Nephron progenitor cell (in vitro differentiated cells): ENCODE data around the gene RAE1.

Experiments used
- DNase-seq: peaks from one replicate; pipeline ENCODE4 v3.0.0; 2021
- H3K27ac Mint-ChIP-seq: 2 replicates; pipeline ENCODE4 v1.8.0; 2021; ENCODE audit warnings: mild to moderate bottlenecking, moderate library complexity, mixed read lengths
- H3K27me3 Mint-ChIP-seq: 2 replicates; pipeline ENCODE4 v1.8.0; 2021; ENCODE audit warnings: mild to moderate bottlenecking, low read depth, mixed read lengths; ENCODE audit not compliant: poor library complexity
- H3K36me3 Mint-ChIP-seq: 2 replicates; pipeline ENCODE4 v1.8.0; 2021; ENCODE audit warnings: low read depth, mixed read lengths
- H3K4me1 Mint-ChIP-seq: 2 replicates; pipeline ENCODE4 v1.8.0; 2021; ENCODE audit warnings: mixed read lengths
- H3K4me3 Mint-ChIP-seq: 2 replicates; pipeline ENCODE4 v1.8.0; 2021; ENCODE audit warnings: mild to moderate bottlenecking, moderate library complexity, mixed read lengths
- H3K9me3 Mint-ChIP-seq: 2 replicates; pipeline ENCODE4 v1.8.0; 2021; ENCODE audit warnings: mild to moderate bottlenecking, moderate library complexity, mixed read lengths
- TF ChIP-seq, protein P1 (sequence below): fragments of 200-600 bp; sonication (generic); IDR thresholded peaks from 2 replicates; pipeline ENCODE4 v1.5.0; 2021; ENCODE audit warnings: antibody characterized with exemption

RAE1 gene

DNA sequence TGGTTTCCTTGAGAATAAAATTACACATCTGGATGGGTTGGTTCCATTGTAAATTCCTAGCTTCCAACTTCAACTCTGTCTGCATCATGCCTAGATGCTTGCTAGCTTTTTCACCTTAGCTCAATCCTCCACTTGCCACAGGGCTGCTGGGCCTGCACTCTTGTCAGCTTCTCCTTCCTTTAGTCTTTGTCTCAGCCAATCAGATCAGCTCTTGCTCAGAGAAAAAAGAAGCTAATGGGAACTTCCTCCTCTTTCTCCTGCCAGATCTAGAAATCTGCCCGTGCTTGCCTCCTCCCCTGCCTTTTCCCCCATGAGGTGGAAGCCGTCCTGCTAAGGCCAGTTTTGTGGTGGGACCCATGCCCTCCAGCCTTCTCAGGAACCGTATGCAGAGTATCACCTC, 18.5 kb downstream of the RAE1 start:
- Mint-ChIP-seq H3K36me3 (peaks cover 83% of the 10 kb centered on the region), H3K27ac (peak overlapping the region; percentile 20)

GRCh38 chr20:57370316-57370715, 19.3 kb downstream of the RAE1 start:
- H3K4me1 Mint-ChIP-seq = no peaks in the 10 kb centered on the region
- TF ChIP-seq, protein P1, sequence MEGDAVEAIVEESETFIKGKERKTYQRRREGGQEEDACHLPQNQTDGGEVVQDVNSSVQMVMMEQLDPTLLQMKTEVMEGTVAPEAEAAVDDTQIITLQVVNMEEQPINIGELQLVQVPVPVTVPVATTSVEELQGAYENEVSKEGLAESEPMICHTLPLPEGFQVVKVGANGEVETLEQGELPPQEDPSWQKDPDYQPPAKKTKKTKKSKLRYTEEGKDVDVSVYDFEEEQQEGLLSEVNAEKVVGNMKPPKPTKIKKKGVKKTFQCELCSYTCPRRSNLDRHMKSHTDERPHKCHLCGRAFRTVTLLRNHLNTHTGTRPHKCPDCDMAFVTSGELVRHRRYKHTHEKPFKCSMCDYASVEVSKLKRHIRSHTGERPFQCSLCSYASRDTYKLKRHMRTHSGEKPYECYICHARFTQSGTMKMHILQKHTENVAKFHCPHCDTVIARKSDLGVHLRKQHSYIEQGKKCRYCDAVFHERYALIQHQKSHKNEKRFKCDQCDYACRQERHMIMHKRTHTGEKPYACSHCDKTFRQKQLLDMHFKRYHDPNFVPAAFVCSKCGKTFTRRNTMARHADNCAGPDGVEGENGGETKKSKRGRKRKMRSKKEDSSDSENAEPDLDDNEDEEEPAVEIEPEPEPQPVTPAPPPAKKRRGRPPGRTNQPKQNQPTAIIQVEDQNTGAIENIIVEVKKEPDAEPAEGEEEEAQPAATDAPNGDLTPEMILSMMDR = no peak
- peaks cover 79% of the 10 kb centered on the region for H3K36me3 Mint-ChIP-seq
- peak overlapping the region; percentile 19 for H3K27ac Mint-ChIP-seq
- no peak for DNase-seq
- no peak overlapping the region for H3K4me3 Mint-ChIP-seq
- peaks cover 5% of the 10 kb centered on the region for H3K27me3 Mint-ChIP-seq
- H3K9me3 Mint-ChIP-seq = no peaks in the 10 kb centered on the region

More for the DNA sequence above, 18.5 kb downstream of the RAE1 start:
- Mint-ChIP-seq H3K4me1 (no peaks in the 10 kb centered on the region), H3K4me3 (no peak overlapping the region), H3K9me3 (no peaks in the 10 kb centered on the region), H3K27me3 (peaks cover 5% of the 10 kb centered on the region)
- TF ChIP-seq, protein P1 = no peak
- DNase-seq = no peak

- peaks cover 5% of the 10 kb centered on the region for H3K27me3 Mint-ChIP-seq
- no peak for DNase-seq
- H3K4me1 Mint-ChIP-seq = no peaks in the 10 kb centered on the region
- TF ChIP-seq, protein P1 = no peak
- no peak overlapping the region for H3K27ac Mint-ChIP-seq
- H3K4me3 Mint-ChIP-seq = no peak overlapping the region
- peaks cover 80% of the 10 kb centered on the region for H3K36me3 Mint-ChIP-seq
- no peaks in the 10 kb centered on the region for H3K9me3 Mint-ChIP-seq
Measured at GRCh38 chr20:57371363-57371762, 20.3 kb downstream of the RAE1 start.

GRCh38 chr20:57372157-57372556, 21.1 kb downstream of the RAE1 start:
- H3K4me1 Mint-ChIP-seq = no peaks in the 10 kb centered on the region
- no peaks in the 10 kb centered on the region for H3K9me3 Mint-ChIP-seq
- peaks cover 80% of the 10 kb centered on the region for H3K36me3 Mint-ChIP-seq

DNA sequence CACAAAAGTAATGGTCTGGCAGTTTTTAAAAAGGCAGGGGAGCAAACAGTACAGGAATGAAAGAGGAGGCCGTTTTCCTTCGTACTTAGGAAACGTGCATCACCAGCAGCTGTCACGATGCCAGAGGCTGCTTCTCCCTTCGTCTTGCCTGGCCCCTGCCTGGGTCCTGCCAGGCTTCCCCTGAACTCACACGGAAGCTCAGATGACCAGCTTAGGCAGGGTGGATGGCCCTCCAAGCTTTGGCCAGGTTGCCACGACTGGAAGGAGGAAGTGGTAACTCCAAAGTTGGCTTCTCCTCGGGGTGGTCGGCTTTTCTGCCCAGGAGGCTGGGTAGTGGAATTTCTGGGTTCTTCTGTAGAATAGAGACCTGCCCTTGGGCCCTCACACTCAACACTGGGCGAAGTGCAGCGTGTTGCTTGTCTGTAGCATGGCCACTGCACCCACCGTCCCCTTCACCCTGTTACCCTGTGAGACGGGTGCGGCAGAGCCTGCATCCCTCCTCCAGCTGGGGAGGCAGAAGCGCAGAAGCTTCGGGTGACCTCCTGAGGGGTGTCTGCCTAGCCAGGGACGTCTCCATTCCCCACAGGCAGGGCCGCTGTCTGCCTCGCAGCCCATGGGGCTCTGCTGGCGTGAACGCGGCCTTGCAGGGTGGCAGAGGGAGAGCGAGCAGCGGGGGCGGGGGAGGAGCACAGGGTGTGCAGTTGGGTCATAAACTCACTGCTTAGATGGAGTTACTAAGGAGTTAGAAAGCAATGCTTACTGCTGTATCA, 21.7 kb downstream of the RAE1 start:
- Mint-ChIP-seq H3K27me3 (peaks cover 5% of the 10 kb centered on the region), H3K9me3 (no peaks in the 10 kb centered on the region), H3K27ac (no peak overlapping the region), H3K36me3 (peaks cover 83% of the 10 kb centered on the region), H3K4me1 (no peaks in the 10 kb centered on the region), H3K4me3 (no peak overlapping the region)
- DNase-seq = no peak
- TF ChIP-seq, protein P1 = no peak

More at GRCh38 chr20:57372157-57372556, 21.1 kb downstream of the RAE1 start:
- TF ChIP-seq, protein P1 = no peak
- no peak overlapping the region for H3K27ac Mint-ChIP-seq
- H3K4me3 Mint-ChIP-seq = no peak overlapping the region
- peaks cover 5% of the 10 kb centered on the region for H3K27me3 Mint-ChIP-seq
- DNase-seq = no peak
